Measurements from ENCODE around the gene OR4D2. TPM values are rescaled to one million over a fixed set of nuclear protein-coding genes. Genes with fewer than 3 reads are reported as not detected.

The OR4D2 gene
- total and polyA plus RNA-seq, 3 donors from 2014 or later, result not detected

Other genes starting within 250 kb of the OR4D2 start
- gene CUEDC1, start 211.6 kb upstream of the OR4D2 start, total RNA-seq, result 1 to 10 TPM; 6.5 to 8.6 TPM
- gene CUEDC1, start 211.6 kb upstream of the OR4D2 start, polyA plus RNA-seq (ENCODE audit: insufficient read depth, low read depth, low replicate concordance), result 13.3 TPM
- 10 to 100 TPM; 58.6 TPM for gene VEZF1, start 178.7 kb upstream of the OR4D2 start, total RNA-seq
- gene VEZF1, start 178.7 kb upstream of the OR4D2 start, polyA plus RNA-seq (ENCODE audit: insufficient read depth, low read depth, low replicate concordance), result 54.8 TPM
- gene SRSF1, start 159.7 kb upstream of the OR4D2 start, total RNA-seq, result 100 to 1,000 TPM; 150 to 159 TPM
- 128 TPM for gene SRSF1, start 159.7 kb upstream of the OR4D2 start, polyA plus RNA-seq (ENCODE audit: insufficient read depth, low read depth, low replicate concordance)
- gene DYNLL2, start 83.6 kb upstream of the OR4D2 start, total RNA-seq, result 10 to 100 TPM; 33.6 to 36.7 TPM
- gene DYNLL2, start 83.6 kb upstream of the OR4D2 start, polyA plus RNA-seq (ENCODE audit: insufficient read depth, low read depth, low replicate concordance), result 52.7 TPM
- gene OR4D1, start 18.6 kb upstream of the OR4D2 start, total RNA-seq, result under 1 TPM; 0.06 to 0.39 TPM
- 0.18 TPM for gene OR4D1, start 18.6 kb upstream of the OR4D2 start, polyA plus RNA-seq (ENCODE audit: insufficient read depth, low read depth, low replicate concordance)
- not detected for gene EPX, start 25.7 kb downstream of the OR4D2 start, total RNA-seq
- not detected for gene EPX, start 25.7 kb downstream of the OR4D2 start, polyA plus RNA-seq (ENCODE audit: insufficient read depth, low read depth, low replicate concordance)
- 10 to 100 TPM; 32.0 to 34.3 TPM for gene MKS1, start 52.3 kb downstream of the OR4D2 start, total RNA-seq
- 32.3 TPM for gene MKS1, start 52.3 kb downstream of the OR4D2 start, polyA plus RNA-seq (ENCODE audit: insufficient read depth, low read depth, low replicate concordance)
- 1 to 10 TPM; 1.8 to 2.0 TPM for gene LPO, start 71.6 kb downstream of the OR4D2 start, total RNA-seq
- gene LPO, start 71.6 kb downstream of the OR4D2 start, polyA plus RNA-seq (ENCODE audit: insufficient read depth, low read depth, low replicate concordance), result 2.7 TPM
- 1 to 10 TPM in 1 of 2 donors, under 1 TPM in 1; 0.87 to 1.1 TPM for gene MPO, start 114.0 kb downstream of the OR4D2 start, total RNA-seq
- gene MPO, start 114.0 kb downstream of the OR4D2 start, polyA plus RNA-seq (ENCODE audit: insufficient read depth, low read depth, low replicate concordance), result 0.87 TPM
- 10 to 100 TPM in 1 of 2 donors, 1 to 10 TPM in 1; 7.2 to 13.0 TPM for gene TSPOAP1, start 161.8 kb downstream of the OR4D2 start, total RNA-seq
- 8.2 TPM for gene TSPOAP1, start 161.8 kb downstream of the OR4D2 start, polyA plus RNA-seq (ENCODE audit: insufficient read depth, low read depth, low replicate concordance)
- 10 to 100 TPM; 59.3 to 64.4 TPM for gene SUPT4H1, start 185.2 kb downstream of the OR4D2 start, total RNA-seq
- gene SUPT4H1, start 185.2 kb downstream of the OR4D2 start, polyA plus RNA-seq (ENCODE audit: insufficient read depth, low read depth, low replicate concordance), result 98.5 TPM

All from testis (tissue), 3 donors.